ENCODE results near the gene TSC22D3.

TSC22D3 gene

DNA sequence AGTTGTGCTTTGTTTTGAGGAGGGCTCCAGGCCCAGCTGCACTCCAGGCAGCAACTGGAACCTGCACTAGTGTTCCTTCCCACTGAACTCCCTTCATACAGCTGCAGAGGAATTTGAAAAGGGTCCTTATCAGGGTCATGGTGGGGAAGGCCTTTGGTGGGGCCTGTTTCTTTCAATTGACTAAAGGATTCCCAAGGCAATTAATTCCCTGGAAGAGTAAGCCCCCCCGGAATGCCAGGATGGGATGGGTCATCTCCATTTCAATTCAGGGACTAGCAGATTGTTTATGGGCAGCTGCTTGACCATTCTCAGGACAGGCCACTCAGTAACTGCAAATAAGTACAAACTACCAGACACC, 45.3 kb downstream of the TSC22D3 start:
- no peaks in the 10 kb centered on the region for H3K79me2 ChIP-seq (ENCODE audit: insufficient read depth, low read length)
- H3K36me3 ChIP-seq (ENCODE audit: low read length) = no peaks in the 10 kb centered on the region
- H4K20me1 ChIP-seq (ENCODE audit: low read depth, low read length) = no peaks in the 10 kb centered on the region
- H3K4me2 ChIP-seq (ENCODE audit: low read depth, low read length, poor library complexity, severe bottlenecking) = no peak overlapping the region
- TF ChIP-seq, protein P1, sequence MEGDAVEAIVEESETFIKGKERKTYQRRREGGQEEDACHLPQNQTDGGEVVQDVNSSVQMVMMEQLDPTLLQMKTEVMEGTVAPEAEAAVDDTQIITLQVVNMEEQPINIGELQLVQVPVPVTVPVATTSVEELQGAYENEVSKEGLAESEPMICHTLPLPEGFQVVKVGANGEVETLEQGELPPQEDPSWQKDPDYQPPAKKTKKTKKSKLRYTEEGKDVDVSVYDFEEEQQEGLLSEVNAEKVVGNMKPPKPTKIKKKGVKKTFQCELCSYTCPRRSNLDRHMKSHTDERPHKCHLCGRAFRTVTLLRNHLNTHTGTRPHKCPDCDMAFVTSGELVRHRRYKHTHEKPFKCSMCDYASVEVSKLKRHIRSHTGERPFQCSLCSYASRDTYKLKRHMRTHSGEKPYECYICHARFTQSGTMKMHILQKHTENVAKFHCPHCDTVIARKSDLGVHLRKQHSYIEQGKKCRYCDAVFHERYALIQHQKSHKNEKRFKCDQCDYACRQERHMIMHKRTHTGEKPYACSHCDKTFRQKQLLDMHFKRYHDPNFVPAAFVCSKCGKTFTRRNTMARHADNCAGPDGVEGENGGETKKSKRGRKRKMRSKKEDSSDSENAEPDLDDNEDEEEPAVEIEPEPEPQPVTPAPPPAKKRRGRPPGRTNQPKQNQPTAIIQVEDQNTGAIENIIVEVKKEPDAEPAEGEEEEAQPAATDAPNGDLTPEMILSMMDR (IDR thresholded peaks at IDR 0.05; ENCODE audit: insufficient read depth, low read length, poor library complexity, severe bottlenecking) = no peak
- TF ChIP-seq EZH2phosphoT487 (conservative IDR thresholded peaks at IDR 0.05; ENCODE audit: low read length) = no peak
- H3K27ac ChIP-seq (ENCODE audit: low read depth, low read length) = no peak overlapping the region
- no peaks in the 10 kb centered on the region for H3F3A ChIP-seq (ENCODE audit: insufficient read depth)
- no peak overlapping the region for H3K4me3 ChIP-seq (ENCODE audit: insufficient read depth, low read length, poor library complexity, severe bottlenecking)
- H3K9me2 ChIP-seq (replicated peaks; ENCODE audit: insufficient read depth, low read length) = no peaks in the 10 kb centered on the region
- no peaks in the 10 kb centered on the region for H3K9me3 ChIP-seq (ENCODE audit: insufficient read depth, low read length)
- no peak overlapping the region for H3K9ac ChIP-seq (ENCODE audit: low read length)
- no peaks in the 10 kb centered on the region for H3K27me3 ChIP-seq (ENCODE audit: low read length)
- H2AFZ ChIP-seq (ENCODE audit: low read depth, low read length, severe bottlenecking) = no peak overlapping the region

DNA sequence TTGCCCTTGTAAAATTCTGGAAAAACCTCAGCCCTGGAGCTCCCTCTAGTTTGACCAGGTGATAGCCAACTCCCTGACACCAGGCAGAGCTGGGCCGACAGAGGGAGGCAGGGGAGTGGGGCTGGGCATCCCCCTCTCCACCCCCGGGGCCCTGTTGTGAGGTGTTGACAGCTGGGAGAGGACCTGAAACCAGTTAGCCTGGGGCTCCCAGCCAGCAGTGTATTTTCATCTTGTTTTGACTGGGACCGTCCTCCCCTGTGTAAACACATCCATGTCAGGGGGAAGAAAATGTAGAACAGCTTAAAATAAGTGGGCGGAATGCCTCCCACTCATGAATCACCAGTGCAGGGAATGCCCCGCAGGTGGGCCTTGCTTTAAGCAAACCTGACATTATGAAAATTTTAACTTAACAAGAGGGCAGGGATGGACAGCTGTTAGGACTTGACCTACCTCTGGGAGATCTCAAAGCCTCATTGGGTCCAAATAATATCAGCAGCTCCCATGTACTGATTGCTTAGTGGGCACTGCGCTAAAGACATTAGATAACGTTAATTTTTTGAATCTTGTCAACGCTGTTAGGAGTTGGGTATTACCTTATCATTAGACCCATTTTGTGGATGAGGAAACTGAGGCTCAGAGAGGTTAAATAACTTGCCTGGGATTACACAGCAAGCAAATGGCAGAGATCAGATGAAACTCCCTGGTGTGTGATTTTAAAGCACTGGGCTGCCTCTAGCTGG, 45.9 kb downstream of the TSC22D3 start:
- TF ChIP-seq, protein P1 (IDR thresholded peaks at IDR 0.05; ENCODE audit: insufficient read depth, low read length, poor library complexity, severe bottlenecking) = no peak
- TF ChIP-seq EZH2phosphoT487 (conservative IDR thresholded peaks at IDR 0.05; ENCODE audit: low read length) = no peak
- no peak overlapping the region for H2AFZ ChIP-seq (ENCODE audit: low read depth, low read length, severe bottlenecking)
- H3F3A ChIP-seq (ENCODE audit: insufficient read depth) = no peaks in the 10 kb centered on the region
- no peaks in the 10 kb centered on the region for H3K36me3 ChIP-seq (ENCODE audit: low read length)
- no peaks in the 10 kb centered on the region for H3K9me3 ChIP-seq (ENCODE audit: insufficient read depth, low read length)
- no peaks in the 10 kb centered on the region for H3K27me3 ChIP-seq (ENCODE audit: low read length)
- no peaks in the 10 kb centered on the region for H3K79me2 ChIP-seq (ENCODE audit: insufficient read depth, low read length)
- H3K4me3 ChIP-seq (ENCODE audit: insufficient read depth, low read length, poor library complexity, severe bottlenecking) = no peak overlapping the region
- H3K9me2 ChIP-seq (replicated peaks; ENCODE audit: insufficient read depth, low read length) = no peaks in the 10 kb centered on the region
- no peak overlapping the region for H3K9ac ChIP-seq (ENCODE audit: low read length)
- no peak overlapping the region for H3K27ac ChIP-seq (ENCODE audit: low read depth, low read length)
- H4K20me1 ChIP-seq (ENCODE audit: low read depth, low read length) = no peaks in the 10 kb centered on the region
- H3K4me2 ChIP-seq (ENCODE audit: low read depth, low read length, poor library complexity, severe bottlenecking) = no peak overlapping the region

DNA sequence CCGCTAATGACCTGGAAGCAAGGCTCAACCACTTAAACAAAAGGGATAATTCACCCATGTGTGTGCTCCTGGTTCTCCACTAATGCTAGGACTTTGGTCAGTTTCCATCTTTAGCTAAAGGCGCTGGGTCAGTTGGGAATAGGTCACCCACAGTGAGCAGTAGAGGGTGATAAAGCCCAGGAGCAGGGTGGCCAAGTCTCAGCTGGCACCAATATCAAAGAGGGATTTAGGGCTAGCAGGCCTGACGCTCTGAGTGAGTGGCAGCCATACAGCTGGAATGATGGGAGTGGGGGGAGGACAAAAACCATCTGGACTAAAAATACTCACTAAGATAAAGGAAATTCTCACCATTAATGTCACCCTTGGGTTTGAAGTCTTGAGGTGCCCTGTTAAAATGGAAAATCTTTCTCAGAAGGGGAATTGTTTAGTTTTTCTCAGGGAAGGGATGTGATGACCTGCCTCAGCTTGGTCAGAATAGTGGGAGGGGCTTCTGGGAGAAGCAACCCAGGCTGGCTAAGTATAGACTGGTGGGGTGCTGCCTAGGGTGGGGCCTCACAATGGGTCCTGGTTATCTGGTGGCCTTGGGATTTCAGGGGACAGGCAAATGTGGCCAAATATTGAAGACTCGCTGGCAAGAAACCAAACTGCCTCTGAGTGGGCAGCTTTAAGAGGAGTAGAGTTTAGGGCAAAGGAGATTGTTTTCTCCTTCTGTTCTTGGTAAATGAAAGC, 47.1 kb downstream of the TSC22D3 start:
- no peak overlapping the region for H3K4me2 ChIP-seq (ENCODE audit: low read depth, low read length, poor library complexity, severe bottlenecking)
- H3K36me3 ChIP-seq (ENCODE audit: low read length) = no peaks in the 10 kb centered on the region
- H3K9me3 ChIP-seq (ENCODE audit: insufficient read depth, low read length) = no peaks in the 10 kb centered on the region
- H3K79me2 ChIP-seq (ENCODE audit: insufficient read depth, low read length) = no peaks in the 10 kb centered on the region
- H3K4me3 ChIP-seq (ENCODE audit: insufficient read depth, low read length, poor library complexity, severe bottlenecking) = no peak overlapping the region
- H3K27ac ChIP-seq (ENCODE audit: low read depth, low read length) = no peak overlapping the region
- TF ChIP-seq EZH2phosphoT487 (conservative IDR thresholded peaks at IDR 0.05; ENCODE audit: low read length) = no peak
- TF ChIP-seq, protein P1 (IDR thresholded peaks at IDR 0.05; ENCODE audit: insufficient read depth, low read length, poor library complexity, severe bottlenecking) = no peak
- H3K27me3 ChIP-seq (ENCODE audit: low read length) = no peaks in the 10 kb centered on the region
- no peaks in the 10 kb centered on the region for H3K9me2 ChIP-seq (replicated peaks; ENCODE audit: insufficient read depth, low read length)
- no peaks in the 10 kb centered on the region for H3F3A ChIP-seq (ENCODE audit: insufficient read depth)
- H4K20me1 ChIP-seq (ENCODE audit: low read depth, low read length) = no peaks in the 10 kb centered on the region
- no peak overlapping the region for H3K9ac ChIP-seq (ENCODE audit: low read length)
- no peak overlapping the region for H2AFZ ChIP-seq (ENCODE audit: low read depth, low read length, severe bottlenecking)

All from SU-DHL-6 (cell line).